SK-N-MC (cell line): Measurements from ENCODE around the gene FBLN7.

Source experiments
- EZH2 ChIP-seq: fragments of 200-600 bp; sonication (generic); IDR thresholded peaks from one replicate; pipeline ENCODE4 v1.6.1; 2017; ENCODE audit warnings: antibody characterized with exemption
- POLR2AphosphoS5 ChIP-seq: IDR thresholded peaks from 2 replicates; pipeline ENCODE4 v1.6.1; 2012; ENCODE audit warnings: mild to moderate bottlenecking, low read depth, low read length, borderline replicate concordance

DNA sequence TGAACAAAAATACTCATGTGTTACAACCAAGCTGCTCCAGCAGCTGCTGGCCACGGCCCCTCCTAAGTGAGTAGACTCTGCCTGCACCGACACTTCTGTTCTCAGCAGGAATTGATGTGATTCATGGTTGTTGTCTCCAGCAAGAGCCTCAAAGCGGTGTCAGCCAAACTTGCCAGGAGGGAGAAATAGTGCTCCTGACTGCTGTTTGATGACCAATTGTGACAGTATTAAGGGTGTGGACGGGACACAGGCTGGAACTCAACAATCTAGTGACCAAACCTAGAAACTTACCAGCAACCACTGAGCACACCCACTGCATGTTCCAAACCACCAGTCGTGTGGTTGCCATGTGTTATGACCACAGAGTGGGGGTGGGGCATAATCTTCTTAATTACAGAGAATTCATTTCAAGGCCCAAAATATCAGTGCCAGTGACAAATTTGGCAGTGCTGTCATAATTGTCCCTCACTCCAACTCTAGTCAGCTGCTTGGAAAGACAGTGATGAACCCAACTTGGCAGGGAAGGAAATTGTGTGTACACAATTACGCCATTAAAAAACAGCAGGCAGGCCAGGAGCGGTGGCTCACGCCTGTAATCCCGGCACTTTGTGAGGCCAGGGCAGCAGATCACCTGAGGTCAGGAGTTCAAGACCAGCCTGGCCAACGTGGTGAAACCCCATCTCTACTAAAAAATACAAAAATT is 30.4 kb downstream of the FBLN7 start:
- TF ChIP-seq POLR2AphosphoS5 (no peak), EZH2 (no peak)
